ENCODE results near the gene SLC17A8.
A peak's percentile ranks its signal among the peaks of the same experiment; 100 is the strongest.
"Not testable (repeated sequence)": the region's sequence is repeated elsewhere in the genome, so short reads cannot be mapped to it uniquely, and the experiment has no call there.

Gene SLC17A8

DNA sequence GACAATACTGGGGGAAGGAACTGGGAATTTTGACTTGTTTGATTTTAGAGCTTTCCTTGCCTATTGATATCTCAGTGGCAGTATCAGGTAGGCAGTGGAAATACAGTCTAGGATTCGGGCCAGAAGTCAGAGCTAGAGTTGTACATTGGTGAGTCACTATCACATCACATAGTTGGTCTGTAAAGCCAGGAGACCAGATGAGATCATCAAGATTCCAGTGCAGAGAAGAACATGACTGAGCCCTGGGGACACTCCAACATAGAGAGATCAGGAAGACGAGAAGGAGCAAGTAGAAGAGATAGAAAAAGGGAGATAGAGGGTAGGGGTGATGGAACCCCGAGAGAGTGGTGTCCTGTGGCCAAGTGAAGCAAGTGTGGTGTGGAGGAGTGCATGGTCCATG lies 70.2 kb downstream of the SLC17A8 start:
- DNase-seq (ENCODE audit: low spot score): peak; percentile 85

DNA sequence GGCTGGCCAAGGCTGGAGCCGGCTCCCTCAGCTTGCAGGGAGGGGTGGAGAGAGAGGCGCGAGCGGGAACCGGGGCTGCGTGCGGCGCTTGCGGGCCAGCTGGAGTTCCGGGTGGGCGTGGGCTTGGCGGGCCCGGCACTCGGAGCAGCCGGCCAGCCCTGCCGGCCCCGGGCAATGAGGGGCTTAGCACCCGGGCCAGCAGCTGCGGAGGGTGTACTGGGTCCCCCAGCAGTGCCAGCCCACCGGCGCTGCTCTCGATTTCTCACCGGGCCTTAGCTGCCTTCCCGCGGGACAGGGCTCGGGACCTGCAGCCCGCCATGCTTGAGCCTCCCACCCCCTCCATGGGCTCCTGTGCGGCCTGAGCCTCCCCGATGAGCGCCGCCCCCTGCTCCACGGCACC lies 73.4 kb downstream of the SLC17A8 start:
- DNase-seq (ENCODE audit: low spot score): not testable (repeated sequence)

DNA sequence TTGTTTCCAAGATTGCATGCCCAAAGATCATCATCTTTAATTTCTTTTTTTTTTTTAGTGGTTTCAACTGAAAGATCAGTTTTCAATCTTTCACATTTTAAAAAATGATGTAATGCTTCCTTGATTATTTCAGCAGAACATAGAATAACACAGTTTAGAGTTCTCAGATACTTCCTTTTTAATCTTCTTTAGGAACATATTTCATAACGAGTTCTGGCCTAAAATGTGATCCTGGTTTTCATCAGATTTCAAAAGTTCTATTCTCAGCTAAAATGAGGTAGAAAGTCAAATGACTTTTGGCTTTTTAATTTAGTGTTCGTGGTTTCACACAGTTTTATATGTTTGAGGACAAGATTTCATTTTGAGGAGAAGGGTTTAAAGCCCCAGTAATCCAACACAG lies 76.8 kb downstream of the SLC17A8 start:
- DNase-seq (ENCODE audit: low spot score): no peak

DNA sequence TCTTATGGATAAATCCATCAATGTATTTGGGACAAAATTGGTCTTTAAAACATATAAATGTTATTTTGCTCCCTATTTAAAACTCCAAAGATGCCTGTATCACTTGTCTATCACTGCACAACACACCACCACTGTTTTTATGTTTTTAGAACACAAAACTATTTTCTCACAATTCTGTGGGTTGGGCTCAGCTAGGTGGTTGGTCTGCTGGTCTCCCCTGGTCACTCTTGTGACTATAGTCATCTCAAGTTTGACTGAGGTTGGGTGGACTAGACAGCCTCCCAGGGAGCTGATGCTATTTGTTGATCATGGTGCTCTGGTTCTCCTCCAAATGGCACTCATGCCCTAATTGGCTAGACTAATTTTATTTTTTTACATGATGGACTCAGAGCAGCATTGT lies 77.3 kb downstream of the SLC17A8 start:
- no peak for DNase-seq (ENCODE audit: low spot score)

DNA sequence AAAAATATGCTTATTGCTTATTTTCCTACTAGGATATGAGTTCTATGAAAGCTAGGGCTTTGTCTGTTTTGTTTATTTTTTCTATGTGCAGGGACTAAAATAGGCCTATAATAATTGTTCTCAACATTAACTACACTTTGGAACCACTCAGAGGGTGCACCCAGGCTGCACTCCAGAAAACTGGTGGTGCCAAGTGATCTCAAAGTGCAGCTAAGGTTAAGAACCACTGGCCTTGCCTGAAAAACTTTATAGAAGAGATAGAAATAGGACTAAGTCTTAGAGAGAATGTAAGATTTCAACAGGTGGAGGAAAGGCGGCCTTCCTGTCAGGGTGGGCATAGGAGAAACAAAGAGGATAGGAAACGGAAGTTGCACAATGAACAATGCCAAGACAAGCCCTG lies 79.1 kb downstream of the SLC17A8 start:
- DNase-seq (ENCODE audit: low spot score): no peak

DNA sequence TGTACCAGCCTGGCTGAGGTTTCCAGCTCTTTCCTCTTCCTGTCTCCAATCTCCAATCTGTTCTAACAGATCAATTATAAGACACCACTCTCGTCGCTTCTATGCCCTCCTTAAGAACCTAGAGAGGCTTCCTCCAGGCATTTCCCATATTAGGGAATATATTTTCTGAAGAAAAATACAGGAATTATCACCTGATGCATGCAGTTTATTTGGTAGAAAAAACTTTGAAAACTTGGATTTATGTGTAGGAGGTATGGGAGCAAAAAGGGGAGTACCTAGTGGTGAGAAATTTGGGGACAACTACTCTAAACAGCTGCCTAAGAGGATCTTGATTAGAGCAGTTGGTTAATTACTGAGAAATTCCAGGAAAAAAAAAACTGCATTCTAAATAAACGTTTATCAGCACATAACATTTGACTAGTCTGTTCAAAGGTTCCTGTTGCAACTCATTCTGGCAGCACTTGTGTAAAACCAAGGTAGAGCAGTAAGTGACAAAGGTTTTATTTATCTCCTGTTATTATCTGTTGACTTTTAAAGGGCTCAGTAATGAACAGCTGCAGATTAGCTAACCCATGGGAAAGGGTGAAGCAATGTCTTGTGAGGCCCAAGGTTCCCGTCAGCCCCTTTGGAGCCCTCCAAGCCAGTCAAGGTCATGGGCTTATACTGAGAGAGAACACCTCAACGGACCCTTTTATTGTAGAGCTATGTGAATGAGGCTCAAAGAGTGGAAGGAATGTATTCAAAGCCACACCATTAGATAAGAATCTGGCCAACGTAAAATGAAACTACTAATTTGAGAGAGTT lies 80.4 kb downstream of the SLC17A8 start:
- DNase-seq (ENCODE audit: low spot score): no peak

DNA sequence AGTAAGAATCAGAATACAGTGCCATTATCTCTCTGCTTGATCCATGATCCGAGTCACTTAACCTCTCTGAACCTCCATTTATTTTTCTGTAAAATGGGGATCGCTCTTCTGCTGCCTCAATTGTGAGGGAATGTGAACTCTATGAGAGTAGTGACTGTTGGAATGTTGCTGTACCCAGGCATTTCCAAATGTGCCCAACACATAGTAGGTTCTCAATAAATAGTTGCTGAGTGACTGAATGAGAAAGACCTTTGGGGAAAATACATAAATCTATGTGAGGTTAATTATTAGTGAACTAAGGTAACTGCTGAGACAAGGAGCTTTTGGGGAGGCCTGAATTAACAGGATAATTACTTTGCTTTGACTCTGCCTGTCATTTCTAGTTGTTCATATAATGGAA lies 82.9 kb downstream of the SLC17A8 start:
- no peak for DNase-seq (ENCODE audit: low spot score)

DNA sequence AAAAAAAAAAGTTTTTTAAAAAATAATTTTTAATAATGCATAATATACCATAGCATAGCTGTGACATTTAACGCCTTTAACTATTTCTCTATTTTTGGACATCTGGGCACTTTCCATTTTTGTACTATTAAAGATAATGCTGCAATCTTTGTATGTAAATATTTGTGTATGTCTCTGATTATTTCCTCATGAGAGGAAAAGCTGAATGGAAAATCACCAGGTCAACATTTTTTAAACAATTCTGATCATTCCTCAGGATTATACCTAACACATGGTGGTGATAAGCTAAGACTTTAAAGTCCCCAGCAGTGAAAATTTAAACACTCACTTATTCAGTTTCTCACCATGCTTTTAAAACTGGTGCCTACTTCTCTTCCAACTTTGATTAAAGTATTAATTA lies 85.5 kb downstream of the SLC17A8 start:
- no peak for DNase-seq (ENCODE audit: low spot score)

DNA sequence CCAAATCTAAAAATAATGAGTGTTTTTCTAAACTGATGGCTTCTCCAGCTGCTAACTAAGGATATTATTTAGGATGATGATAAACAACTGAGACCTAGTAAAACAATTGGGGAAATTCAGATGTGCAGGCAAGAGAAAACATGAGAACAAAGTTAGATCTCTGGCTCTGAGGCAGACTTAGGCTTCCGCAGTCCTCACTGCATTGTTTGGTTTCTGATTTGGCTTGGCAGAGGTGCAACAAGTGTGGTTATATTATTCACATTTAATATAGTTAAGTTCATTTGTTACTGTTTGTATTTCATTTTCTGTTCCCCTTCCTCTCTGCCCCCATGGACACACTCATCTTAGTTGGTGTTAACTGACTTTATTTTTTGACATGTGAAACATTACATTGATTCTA lies 86.6 kb downstream of the SLC17A8 start:
- DNase-seq (ENCODE audit: low spot score): no peak

DNA sequence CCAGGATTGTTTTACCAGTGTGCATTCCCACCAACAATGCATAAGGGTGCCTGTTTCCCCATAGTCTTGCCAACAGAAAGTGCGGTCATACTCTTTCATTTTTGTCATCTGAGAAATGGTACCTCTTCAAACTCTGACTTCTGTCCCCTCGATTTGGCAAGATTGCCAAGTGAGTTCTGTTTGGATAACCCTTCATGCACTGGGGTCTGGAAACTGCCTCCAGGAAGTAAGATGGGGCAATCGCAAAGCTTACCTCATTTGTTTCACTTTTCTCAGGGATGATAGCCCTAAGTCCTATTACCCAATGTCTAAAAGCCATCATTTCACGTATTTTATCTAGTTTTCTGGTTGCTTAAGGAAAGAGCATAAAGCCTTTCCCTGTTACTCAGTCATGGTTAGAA lies 88.2 kb downstream of the SLC17A8 start:
- no peak for DNase-seq (ENCODE audit: low spot score)

DNA sequence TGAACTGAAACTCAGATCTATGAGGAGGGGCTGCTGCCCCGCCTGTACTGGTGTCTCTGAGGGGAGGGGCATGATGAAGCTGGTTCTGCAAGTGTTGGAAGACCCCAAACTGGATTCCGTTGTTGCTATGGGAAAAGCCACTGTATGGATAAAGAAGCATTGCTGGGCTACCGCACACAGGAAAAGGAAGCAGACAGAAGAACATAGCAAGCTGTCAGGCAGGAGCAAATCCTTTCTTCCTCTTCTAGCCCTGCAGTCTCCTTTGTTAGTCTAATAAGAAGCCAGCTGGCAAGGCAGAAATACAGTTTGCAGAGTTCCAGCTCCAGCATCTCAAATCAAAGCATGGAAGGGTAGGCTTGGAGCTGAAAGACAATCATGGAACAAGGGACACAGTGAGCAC lies 90.5 kb downstream of the SLC17A8 start:
- DNase-seq (ENCODE audit: low spot score): no peak

DNA sequence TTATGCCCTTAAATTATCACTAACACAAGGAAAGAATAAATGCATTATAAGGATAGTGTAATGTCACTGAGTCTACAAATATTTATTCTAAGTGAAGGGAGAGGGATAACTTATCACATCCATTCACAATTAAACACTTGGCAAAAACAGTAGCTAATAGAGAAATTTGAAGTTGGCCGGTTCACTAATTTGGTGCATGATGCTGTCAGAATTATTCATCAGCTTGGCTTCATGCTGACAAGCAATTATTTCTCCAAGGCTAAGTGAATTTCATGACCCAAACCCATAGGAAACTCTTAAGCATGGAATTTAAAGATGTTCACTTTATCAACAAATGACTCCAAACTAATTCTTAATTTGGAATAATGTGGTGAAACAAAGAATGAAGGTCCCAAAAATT lies 91.8 kb downstream of the SLC17A8 start:
- DNase-seq (ENCODE audit: low spot score): no peak

DNA sequence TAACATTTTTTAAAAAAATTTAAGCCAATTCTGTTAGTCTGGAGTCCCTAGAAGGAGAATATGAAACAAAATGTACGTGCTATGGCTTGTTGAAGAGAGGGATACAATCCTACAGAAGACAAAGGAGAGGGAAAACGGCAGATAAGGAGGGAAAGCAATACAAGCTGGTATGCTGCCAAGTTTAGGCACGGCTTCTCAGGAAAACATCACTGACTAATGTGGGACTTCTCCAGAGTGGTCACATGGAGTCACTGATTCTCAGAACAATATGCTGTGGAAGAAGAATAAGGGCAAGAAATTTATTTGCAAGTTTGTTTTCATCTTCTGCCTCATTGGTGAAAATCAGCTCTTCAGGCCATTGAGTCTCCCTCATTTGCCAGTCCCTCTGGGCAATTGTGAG lies 93.9 kb downstream of the SLC17A8 start:
- no peak for DNase-seq (ENCODE audit: low spot score)

DNA sequence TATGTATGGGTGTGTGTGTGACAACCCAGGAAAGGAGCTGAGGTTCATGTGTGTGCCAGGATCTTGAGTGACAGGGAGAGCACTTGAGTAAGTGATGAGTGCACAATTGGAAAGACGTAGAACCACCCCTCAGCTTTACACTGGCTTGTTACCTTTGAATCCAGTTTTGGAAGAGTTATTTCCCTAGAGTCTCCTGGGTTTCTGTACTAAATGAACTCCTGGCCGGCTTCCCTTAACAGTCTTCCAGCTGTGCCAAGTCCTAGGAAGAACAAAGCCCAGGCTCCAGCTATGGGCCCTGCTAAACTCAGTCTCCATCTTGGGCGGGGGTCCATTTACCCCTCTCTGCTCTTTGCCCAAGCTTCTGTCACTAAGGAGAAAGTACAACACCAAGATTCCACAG lies 97.1 kb downstream of the SLC17A8 start:
- no peak for DNase-seq (ENCODE audit: low spot score)

DNA sequence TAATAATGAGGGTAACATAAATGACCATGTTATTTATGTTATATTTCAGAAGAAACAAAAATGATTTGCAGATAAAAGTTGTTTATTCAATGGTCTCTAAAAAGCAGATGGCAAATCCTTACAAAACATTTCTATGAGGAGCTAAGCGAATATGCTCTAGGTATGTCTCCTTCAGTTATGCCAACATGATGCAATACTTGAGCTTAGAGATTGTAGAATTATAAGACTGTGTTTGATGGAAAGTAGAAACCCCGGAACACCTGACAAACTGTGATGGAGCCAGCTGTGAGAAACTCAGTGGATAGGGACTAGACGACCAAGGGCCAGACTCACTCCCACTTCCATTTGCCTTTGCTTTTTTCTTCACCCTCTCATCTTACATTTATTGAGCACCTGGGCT lies 99.0 kb downstream of the SLC17A8 start:
- no peak for DNase-seq (ENCODE audit: low spot score)

DNA sequence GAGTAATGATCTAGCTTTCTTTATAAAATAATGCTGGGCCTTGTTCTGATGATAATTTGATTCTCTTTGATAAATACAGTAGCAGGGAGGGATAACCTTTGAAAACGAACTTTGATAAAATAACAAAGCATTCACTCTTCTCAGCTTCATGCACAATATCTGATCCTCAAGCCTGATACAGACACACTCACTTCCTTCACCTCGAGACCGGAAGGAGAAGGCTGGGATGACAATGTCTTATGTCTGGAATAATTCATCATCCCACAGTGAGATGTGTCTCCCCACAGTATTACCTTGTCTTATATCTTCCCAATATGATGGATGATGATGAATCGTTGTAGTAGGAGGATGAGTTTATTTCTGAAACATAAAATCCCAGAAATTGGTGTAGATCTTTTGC lies 101.3 kb downstream of the SLC17A8 start:
- DNase-seq (ENCODE audit: low spot score): no peak

DNA sequence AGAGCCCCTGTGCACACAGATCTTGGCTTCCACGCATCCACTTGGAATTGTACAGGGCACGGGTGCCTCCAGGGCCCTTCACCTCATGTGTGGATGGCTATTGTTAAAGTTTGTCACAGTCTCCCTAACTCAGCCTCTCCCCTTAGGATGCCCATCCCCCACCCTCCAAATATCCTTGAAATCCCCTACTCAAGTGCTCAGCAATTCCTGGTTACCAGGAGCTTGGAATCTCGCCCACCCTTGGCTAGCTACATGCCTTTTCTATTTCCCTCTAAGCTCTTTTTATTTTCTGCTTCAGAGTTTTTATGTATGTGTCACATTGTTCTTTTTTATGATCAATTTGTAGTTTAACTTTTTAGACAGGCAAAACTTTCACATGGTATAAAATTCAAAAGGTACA lies 103.8 kb downstream of the SLC17A8 start:
- no peak for DNase-seq (ENCODE audit: low spot score)

DNA sequence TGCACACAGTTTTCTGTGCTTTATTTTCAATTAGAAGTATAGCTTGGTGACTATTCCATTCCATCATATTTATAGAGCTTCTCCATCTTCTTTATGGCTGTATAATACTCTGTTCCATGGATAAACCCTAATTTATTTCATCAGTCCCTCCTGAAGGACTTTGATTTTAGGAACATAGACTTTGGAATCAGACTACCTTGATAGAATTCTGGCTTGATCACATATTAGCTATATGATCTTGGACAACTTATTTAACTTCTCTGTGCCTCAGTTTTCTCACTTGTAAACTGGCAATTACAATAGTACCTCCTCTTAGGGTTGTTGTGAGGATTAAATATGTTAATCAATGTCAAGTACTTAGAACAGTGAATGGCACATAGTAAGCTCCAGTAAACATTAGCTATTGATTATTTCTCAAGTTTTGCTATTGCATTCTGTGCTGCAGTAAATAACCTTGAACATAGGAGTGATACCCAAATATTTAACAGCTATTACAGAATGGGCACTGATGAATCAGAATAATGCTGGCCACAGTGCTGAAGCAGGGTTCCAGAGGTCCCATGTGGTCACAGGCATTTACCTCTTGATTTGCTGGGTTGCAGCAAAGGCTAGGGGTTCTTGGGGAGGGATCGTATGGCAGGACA lies 104.6 kb downstream of the SLC17A8 start:
- DNase-seq (ENCODE audit: low spot score): no peak

DNA sequence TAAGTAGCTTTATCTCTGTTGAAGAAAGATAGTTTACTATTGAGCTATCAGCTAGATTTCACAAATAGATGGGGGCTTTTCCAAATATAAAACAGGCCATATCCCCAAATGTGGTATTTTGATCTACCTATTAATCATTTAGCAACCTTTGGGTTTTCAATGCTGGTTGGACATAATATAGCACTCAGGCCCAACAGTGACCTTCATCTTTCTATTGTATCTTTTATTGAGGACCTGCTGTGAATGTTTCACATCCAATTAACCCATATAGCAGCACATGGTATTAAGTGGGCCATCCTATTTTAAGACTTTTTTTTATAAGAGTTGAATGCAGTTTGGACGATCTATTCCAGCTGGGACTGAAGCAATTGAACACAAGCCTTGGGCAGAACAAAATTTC lies 106.8 kb downstream of the SLC17A8 start:
- no peak for DNase-seq (ENCODE audit: low spot score)

DNA sequence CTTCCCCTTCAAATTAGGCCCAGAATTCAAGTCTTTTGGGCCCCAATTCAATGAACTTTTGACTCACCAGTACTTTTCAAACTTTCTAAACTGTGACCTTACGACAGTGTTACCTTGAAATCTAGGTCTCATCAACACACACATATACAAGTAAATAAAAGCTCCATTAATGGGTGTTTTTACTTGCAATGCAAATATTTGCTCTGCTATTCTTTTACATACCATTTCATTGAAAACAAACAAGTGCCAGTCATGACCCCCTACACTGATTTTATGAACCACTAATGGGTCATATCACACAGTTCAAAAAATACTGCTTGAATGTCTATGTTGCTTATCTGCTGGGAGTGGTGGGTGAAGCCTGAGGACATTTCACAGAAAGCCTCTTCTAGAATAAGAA lies 107.7 kb downstream of the SLC17A8 start:
- no peak for DNase-seq (ENCODE audit: low spot score)

DNA sequence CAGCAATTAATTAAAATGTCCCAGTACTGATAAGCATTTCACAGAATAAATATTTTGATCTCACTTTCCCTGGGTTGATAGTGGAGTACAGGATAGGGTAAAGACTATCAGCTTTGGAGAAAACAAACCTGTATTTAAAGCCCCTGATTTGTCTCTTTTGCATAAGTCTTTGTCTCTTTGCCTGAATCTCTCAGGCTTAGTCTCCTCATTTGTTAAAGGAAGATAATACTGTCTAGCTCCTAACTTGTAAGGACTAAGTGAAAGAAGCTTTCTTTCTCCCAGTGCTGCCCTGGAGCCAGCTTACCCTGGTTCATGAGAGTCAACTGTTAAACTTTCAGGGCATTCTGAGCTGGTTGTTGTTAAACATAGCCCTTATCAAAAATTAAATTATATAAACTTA lies 111.3 kb downstream of the SLC17A8 start:
- no peak for DNase-seq (ENCODE audit: low spot score)

Data from RKO (cell line).